WTC11 (cell line): ENCODE results near the gene SDHAF2. TPM values are rescaled to one million over a fixed set of nuclear protein-coding genes. Genes with fewer than 3 reads are reported as not detected.

ENCODE experiments used
- ATAC-seq: fragments of 200-7000 bp; cut with Tn5 transposase; 2 replicates; pipeline ENCODE4 v1.10.0; 2021; ENCODE audit warnings: mild to moderate bottlenecking, moderate library complexity
- Bru-seq: library from RNA; stranded (reverse); fragments of 400-500 nt; gene quantifications from one replicate; lab custom pipeline; 2021; lab: Mats Ljungman, UMichigan
- CTCF ChIA-PET: fragments of 300-600 bp; sonication (Branson Sonifier 250); formaldehyde crosslinking; loops from one replicate; lab custom pipeline; 2021; ENCODE audit warnings: antibody characterized with exemption; lab: Charles Lee
- POLR2A ChIA-PET: fragments of 350-600 bp; sonication (Branson Sonifier 250); formaldehyde crosslinking; loops from one replicate; lab custom pipeline; 2021; ENCODE audit warnings: antibody characterized with exemption; lab: Charles Lee
- DNase-seq: peaks from one replicate; pipeline ENCODE4 v3.0.0; 2021; ENCODE audit warnings: low spot score
- H3K27ac Mint-ChIP-seq: 2 replicates; pipeline ENCODE4 v1.8.0; 2021; ENCODE audit warnings: mixed read lengths
- H3K27me3 Mint-ChIP-seq: 2 replicates; pipeline ENCODE4 v1.8.0; 2021; ENCODE audit warnings: low read depth, mild to moderate bottlenecking, moderate library complexity, mixed read lengths
- H3K36me3 Mint-ChIP-seq: 2 replicates; pipeline ENCODE4 v1.8.0; 2021; ENCODE audit warnings: mixed read lengths
- H3K4me1 Mint-ChIP-seq: 2 replicates; pipeline ENCODE4 v1.8.0; 2022; ENCODE audit warnings: mixed read lengths
- H3K4me3 Mint-ChIP-seq: 2 replicates; pipeline ENCODE4 v1.8.0; 2021; ENCODE audit warnings: mild to moderate bottlenecking, moderate library complexity, mixed read lengths
- H3K9me3 Mint-ChIP-seq: 2 replicates; pipeline ENCODE4 v1.8.0; 2021; ENCODE audit warnings: mixed read lengths
- ATF1 ChIP-seq: sonication (generic); formaldehyde crosslinking; IDR thresholded peaks from 2 replicates; pipeline ENCODE4 v1.8.1; 2023; ENCODE audit warnings: mild to moderate bottlenecking, moderate library complexity, missing genetic modification reagents
- CBFB ChIP-seq: sonication (generic); formaldehyde crosslinking; IDR thresholded peaks from 2 replicates; pipeline ENCODE4 v1.8.1; 2022; ENCODE audit warnings: mild to moderate bottlenecking, low read depth, missing genetic modification reagents
- CREM ChIP-seq: sonication (generic); formaldehyde crosslinking; IDR thresholded peaks from 2 replicates; pipeline ENCODE4 v1.8.1; 2022; ENCODE audit warnings: mild to moderate bottlenecking, missing genetic modification reagents, moderate library complexity
- E2F5 ChIP-seq: sonication (generic); formaldehyde crosslinking; IDR thresholded peaks from 2 replicates; pipeline ENCODE4 v1.8.1; 2022; ENCODE audit warnings: mild to moderate bottlenecking, moderate library complexity, missing genetic modification reagents
- EMX1 ChIP-seq: fragments of 250-450 bp; sonication (Bioruptor Pico); IDR thresholded peaks from 2 replicates; pipeline ENCODE4 v1.8.0; 2021; ENCODE audit warnings: mild to moderate bottlenecking
- FOXJ3 ChIP-seq: sonication (generic); formaldehyde crosslinking; IDR thresholded peaks from 2 replicates; pipeline ENCODE4 v1.9.0; 2021; ENCODE audit warnings: missing genetic modification reagents, mild to moderate bottlenecking, borderline replicate concordance
- IRF1 ChIP-seq: sonication (generic); formaldehyde crosslinking; IDR thresholded peaks from 2 replicates; pipeline ENCODE4 v1.8.0; 2023; ENCODE audit warnings: missing genetic modification reagents
- JAZF1 ChIP-seq: fragments of 250-450 bp; sonication (Bioruptor Pico); IDR thresholded peaks from 2 replicates; pipeline ENCODE4 v1.9.0; 2021; ENCODE audit warnings: moderate library complexity, mild to moderate bottlenecking, inconsistent platforms
- MXD4 ChIP-seq: fragments of 250-450 bp; sonication (Bioruptor Pico); IDR thresholded peaks from 2 replicates; pipeline ENCODE4 v1.8.0; 2021; ENCODE audit warnings: mild to moderate bottlenecking, moderate library complexity, borderline replicate concordance
- NFATC4 ChIP-seq: fragments of 250-450 bp; sonication (Bioruptor Pico); IDR thresholded peaks from 2 replicates; pipeline ENCODE4 v1.9.0; 2021; ENCODE audit warnings: mild to moderate bottlenecking
- NR2C2 ChIP-seq: sonication (generic); formaldehyde crosslinking; IDR thresholded peaks from 2 replicates; pipeline ENCODE4 v1.8.0; 2022; ENCODE audit warnings: mild to moderate bottlenecking, missing genetic modification reagents
- PREB ChIP-seq: sonication (generic); formaldehyde crosslinking; IDR thresholded peaks from 2 replicates; pipeline ENCODE4 v1.8.1; 2022; ENCODE audit warnings: mild to moderate bottlenecking, missing genetic modification reagents, moderate library complexity, borderline replicate concordance
- RORB ChIP-seq: fragments of 250-450 bp; sonication (Bioruptor Pico); IDR thresholded peaks from 2 replicates; pipeline ENCODE4 v1.9.0; 2021; ENCODE audit warnings: mild to moderate bottlenecking
- SMAD4 ChIP-seq: sonication (generic); formaldehyde crosslinking; IDR thresholded peaks from 2 replicates; pipeline ENCODE4 v1.8.0; 2022; ENCODE audit warnings: mild to moderate bottlenecking, missing genetic modification reagents
- SOX15 ChIP-seq: fragments of 250-450 bp; sonication (Bioruptor Pico); IDR thresholded peaks from 2 replicates; pipeline ENCODE4 v1.9.0; 2021; ENCODE audit warnings: mild to moderate bottlenecking
- SP1 ChIP-seq: sonication (generic); formaldehyde crosslinking; conservative IDR thresholded peaks from 2 replicates; pipeline ENCODE4 v1.8.1; 2022; ENCODE audit warnings: missing genetic modification reagents
- ZNF138 ChIP-seq: sonication (generic); formaldehyde crosslinking; conservative IDR thresholded peaks from 2 replicates; pipeline ENCODE4 v1.8.1; 2022; ENCODE audit warnings: mild to moderate bottlenecking, moderate library complexity, missing genetic modification reagents
- ZNF232 ChIP-seq: sonication (generic); formaldehyde crosslinking; IDR thresholded peaks from 2 replicates; pipeline ENCODE4 v1.8.0; 2022; ENCODE audit warnings: mild to moderate bottlenecking, missing genetic modification reagents
- ZNF263 ChIP-seq: sonication (generic); formaldehyde crosslinking; IDR thresholded peaks from 2 replicates; pipeline ENCODE4 v1.8.1; 2022; ENCODE audit warnings: low read depth, mild to moderate bottlenecking, moderate library complexity, missing genetic modification reagents
- ZNF396 ChIP-seq: fragments of 250-450 bp; sonication (Bioruptor Pico); IDR thresholded peaks from 2 replicates; pipeline ENCODE4 v1.8.0; 2021; ENCODE audit warnings: mild to moderate bottlenecking, moderate library complexity, borderline replicate concordance
- long read RNA-seq, 3 experiments: library from RNA in 1 of 3; library from capped mRNA in 1 of 3; library from polyadenylated mRNA in 1 of 3; unstranded in 2 of 3; stranded (forward) in 1 of 3; transcript quantifications; one replicate each; pipeline ENCODE4 v2.0.0, GENCODE V29; 2021
- total RNA-seq: library from RNA; stranded (reverse); gene quantifications from 3 replicates; pipeline ENCODE4 v1.2.3, GENCODE V29; 2021
- TF ChIP-seq, protein P1 (sequence below): sonication (generic); formaldehyde crosslinking; IDR thresholded peaks from 2 replicates; pipeline ENCODE4 v1.8.1; 2022; ENCODE audit warnings: low read depth, mild to moderate bottlenecking, moderate library complexity, missing genetic modification reagents, borderline replicate concordance
- TF ChIP-seq, protein P2 (sequence below): sonication (generic); formaldehyde crosslinking; IDR thresholded peaks from 2 replicates; pipeline ENCODE4 v1.8.1; 2022; ENCODE audit warnings: missing genetic modification reagents, borderline replicate concordance
- TF ChIP-seq, protein P3 (sequence below): sonication (generic); formaldehyde crosslinking; IDR thresholded peaks from 2 replicates; pipeline ENCODE4 v1.8.1; 2023; ENCODE audit warnings: mild to moderate bottlenecking, missing genetic modification reagents, borderline replicate concordance

SDHAF2 gene
- total RNA-seq: 36.2 to 36.8 TPM (median 36.5 TPM) in 3 replicates
- Bru-seq, nascent RNA: percentile 89 among the genes with signal in this experiment
- long read RNA-seq, experiment 1, transcript SDHAF2-206 (2 exons, 835 nt): minor isoform, 9 of 140 reads
- long read RNA-seq, experiment 1, transcript SDHAF2-207 (5 exons, 1,077 nt): minor isoform, 9 of 140 reads
- long read RNA-seq, experiment 1, transcript SDHAF2-201 (4 exons, 2,033 nt): major isoform, 118 of 140 reads
- long read RNA-seq, experiment 1, partial matches to known transcripts: 0 of 140 reads
- long read RNA-seq, experiment 1, other reads (novel, unspliced or antisense): 4 of 140 reads
- long read RNA-seq, experiment 2, transcript SDHAF2-201 (4 exons, 2,033 nt): major isoform, 17 of 34 reads
- long read RNA-seq, experiment 2, partial matches to known transcripts: 15 of 34 reads
- long read RNA-seq, experiment 2, other reads (novel, unspliced or antisense): 0 of 34 reads
- long read RNA-seq, experiment 3, transcript SDHAF2-201 (4 exons, 2,033 nt): major isoform, 341 of 417 reads
- long read RNA-seq, experiment 3, transcript SDHAF2-207 (5 exons, 1,077 nt): minor isoform, 28 of 417 reads
- long read RNA-seq, experiment 3, transcript SDHAF2-206 (2 exons, 835 nt): minor isoform, 41 of 417 reads
- long read RNA-seq, experiment 3, partial matches to known transcripts: 0 of 417 reads
- long read RNA-seq, experiment 3, other reads (novel, unspliced or antisense): 6 of 417 reads

DNA sequence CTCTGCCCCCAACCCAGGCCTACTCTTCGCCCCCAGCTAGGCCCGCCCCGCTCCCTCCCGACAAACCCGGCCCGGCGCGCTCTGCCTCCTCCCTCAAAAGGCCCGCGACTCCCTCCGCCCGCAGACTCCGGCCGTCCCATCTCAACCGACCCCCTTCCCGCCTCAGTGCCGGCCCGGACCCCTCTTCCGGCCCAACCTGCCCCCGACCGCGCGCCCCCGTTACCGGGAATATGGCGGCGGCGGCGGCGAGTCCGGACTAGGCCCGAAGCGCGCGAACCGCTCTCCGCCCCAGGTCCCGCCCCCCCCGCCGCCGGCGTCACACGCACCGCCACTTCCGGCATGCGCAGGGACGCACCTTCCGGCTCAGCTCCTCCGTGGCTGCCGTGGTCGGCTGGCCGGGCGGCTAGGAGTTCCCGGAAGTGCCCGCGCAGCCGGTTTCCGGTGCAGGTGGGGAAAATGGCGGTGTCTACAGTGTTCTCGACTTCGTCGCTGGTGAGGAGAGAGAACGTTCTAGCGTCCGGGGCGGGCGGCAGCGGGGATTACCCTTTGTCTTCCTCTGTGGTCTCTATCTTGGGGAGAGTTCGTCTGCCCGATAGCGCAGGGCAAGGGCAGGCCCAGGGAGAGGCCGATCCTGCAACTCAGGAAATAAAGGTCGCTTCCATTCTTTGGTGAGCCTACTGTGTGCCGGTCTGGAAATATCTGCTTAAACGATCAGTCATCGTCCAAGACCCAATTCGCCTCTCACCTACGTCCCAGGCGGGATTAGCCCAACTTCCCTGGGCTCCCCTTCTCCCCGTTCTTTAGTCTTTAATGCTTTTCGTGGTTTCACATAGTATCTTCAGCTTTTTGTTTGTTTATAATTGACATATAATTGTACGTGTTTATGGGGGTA lies at the start of gene SDHAF2, which contains the start of gene CPSF7:
Gene SDHAF2 (plus strand): TSS at position 434 of the 892 bp plus-strand sequence. CDS start 23 bp downstream, at position 457.
Gene CPSF7 (minus strand): TSS at position 285 of the 892 bp plus-strand sequence. CDS start 740 bp downstream, outside the sequence.
- POLR2A ChIA-PET: interaction anchor here (0.5 to 1.8 kb wide), 10 partner anchors 9 to 148 kb away, joined by 3 to 15 read pairs (median 4); partner anchors contain the start of genes CYB561A3, TMEM138 and TMEM216
- TF ChIP-seq NR2C2 (CRISPR knock-in tag) (no peak), ZNF138 (CRISPR knock-in tag) (no peak), IRF1 (CRISPR knock-in tag) (no peak), CBFB (CRISPR knock-in tag) (no peak), PREB (CRISPR knock-in tag) (peak; percentile 58; the same call in 1 of the 2 replicates), JAZF1 (CRISPR knock-in tag) (no peak), ATF1 (CRISPR knock-in tag) (no peak), ZNF396 (CRISPR knock-in tag) (no peak), ZNF232 (CRISPR knock-in tag) (peak; percentile 67; the same call in 1 of the 2 replicates), ZNF263 (CRISPR knock-in tag) (no peak), CREM (CRISPR knock-in tag) (peak; percentile 83), RORB (CRISPR knock-in tag) (no peak), FOXJ3 (CRISPR knock-in tag) (no peak), SOX15 (CRISPR knock-in tag) (no peak), EMX1 (no peak), SMAD4 (CRISPR knock-in tag) (peak; percentile 43; the same call in 1 of the 2 replicates), E2F5 (peak; percentile 96; the same call in 1 of the 2 replicates), MXD4 (CRISPR knock-in tag) (no peak), SP1 (CRISPR knock-in tag) (peak; percentile 85; the same call in 1 of the 2 replicates), NFATC4 (no peak)
- TF ChIP-seq, protein P1, sequence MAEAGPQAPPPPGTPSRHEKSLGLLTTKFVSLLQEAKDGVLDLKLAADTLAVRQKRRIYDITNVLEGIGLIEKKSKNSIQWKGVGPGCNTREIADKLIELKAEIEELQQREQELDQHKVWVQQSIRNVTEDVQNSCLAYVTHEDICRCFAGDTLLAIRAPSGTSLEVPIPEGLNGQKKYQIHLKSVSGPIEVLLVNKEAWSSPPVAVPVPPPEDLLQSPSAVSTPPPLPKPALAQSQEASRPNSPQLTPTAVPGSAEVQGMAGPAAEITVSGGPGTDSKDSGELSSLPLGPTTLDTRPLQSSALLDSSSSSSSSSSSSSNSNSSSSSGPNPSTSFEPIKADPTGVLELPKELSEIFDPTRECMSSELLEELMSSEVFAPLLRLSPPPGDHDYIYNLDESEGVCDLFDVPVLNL (CRISPR knock-in tag): peak; percentile 91
- TF ChIP-seq, protein P2, sequence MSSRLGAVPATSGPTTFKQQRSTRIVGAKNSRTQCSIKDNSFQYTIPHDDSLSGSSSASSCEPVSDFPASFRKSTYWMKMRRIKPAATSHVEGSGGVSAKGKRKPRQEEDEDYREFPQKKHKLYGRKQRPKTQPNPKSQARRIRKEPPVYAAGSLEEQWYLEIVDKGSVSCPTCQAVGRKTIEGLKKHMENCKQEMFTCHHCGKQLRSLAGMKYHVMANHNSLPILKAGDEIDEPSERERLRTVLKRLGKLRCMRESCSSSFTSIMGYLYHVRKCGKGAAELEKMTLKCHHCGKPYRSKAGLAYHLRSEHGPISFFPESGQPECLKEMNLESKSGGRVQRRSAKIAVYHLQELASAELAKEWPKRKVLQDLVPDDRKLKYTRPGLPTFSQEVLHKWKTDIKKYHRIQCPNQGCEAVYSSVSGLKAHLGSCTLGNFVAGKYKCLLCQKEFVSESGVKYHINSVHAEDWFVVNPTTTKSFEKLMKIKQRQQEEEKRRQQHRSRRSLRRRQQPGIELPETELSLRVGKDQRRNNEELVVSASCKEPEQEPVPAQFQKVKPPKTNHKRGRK (CRISPR knock-in tag): no peak
- TF ChIP-seq, protein P3, sequence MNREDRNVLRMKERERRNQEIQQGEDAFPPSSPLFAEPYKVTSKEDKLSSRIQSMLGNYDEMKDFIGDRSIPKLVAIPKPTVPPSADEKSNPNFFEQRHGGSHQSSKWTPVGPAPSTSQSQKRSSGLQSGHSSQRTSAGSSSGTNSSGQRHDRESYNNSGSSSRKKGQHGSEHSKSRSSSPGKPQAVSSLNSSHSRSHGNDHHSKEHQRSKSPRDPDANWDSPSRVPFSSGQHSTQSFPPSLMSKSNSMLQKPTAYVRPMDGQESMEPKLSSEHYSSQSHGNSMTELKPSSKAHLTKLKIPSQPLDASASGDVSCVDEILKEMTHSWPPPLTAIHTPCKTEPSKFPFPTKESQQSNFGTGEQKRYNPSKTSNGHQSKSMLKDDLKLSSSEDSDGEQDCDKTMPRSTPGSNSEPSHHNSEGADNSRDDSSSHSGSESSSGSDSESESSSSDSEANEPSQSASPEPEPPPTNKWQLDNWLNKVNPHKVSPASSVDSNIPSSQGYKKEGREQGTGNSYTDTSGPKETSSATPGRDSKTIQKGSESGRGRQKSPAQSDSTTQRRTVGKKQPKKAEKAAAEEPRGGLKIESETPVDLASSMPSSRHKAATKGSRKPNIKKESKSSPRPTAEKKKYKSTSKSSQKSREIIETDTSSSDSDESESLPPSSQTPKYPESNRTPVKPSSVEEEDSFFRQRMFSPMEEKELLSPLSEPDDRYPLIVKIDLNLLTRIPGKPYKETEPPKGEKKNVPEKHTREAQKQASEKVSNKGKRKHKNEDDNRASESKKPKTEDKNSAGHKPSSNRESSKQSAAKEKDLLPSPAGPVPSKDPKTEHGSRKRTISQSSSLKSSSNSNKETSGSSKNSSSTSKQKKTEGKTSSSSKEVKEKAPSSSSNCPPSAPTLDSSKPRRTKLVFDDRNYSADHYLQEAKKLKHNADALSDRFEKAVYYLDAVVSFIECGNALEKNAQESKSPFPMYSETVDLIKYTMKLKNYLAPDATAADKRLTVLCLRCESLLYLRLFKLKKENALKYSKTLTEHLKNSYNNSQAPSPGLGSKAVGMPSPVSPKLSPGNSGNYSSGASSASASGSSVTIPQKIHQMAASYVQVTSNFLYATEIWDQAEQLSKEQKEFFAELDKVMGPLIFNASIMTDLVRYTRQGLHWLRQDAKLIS (CRISPR knock-in tag): no peak

More for the DNA sequence above, at the start of gene SDHAF2, which contains the start of gene CPSF7:
- CTCF ChIA-PET: interaction anchor here (0.6 to 2.1 kb wide), 18 partner anchors 17 to 208 kb away, joined by 3 to 27 read pairs (median 6); partner anchors contain the start of genes CYB561A3, LRRC10B and TMEM216
- Mint-ChIP-seq H3K9me3 (no peaks in the 10 kb centered on the region), H3K27me3 (no peaks in the 10 kb centered on the region), H3K27ac (peak within 1 kb of the TSS; percentile 100), H3K4me1 (peaks cover 20% of the 10 kb centered on the region), H3K36me3 (peaks cover 39% of the 10 kb centered on the region), H3K4me3 (peak within 1 kb of the TSS; percentile 100)
- DNase-seq: peak; percentile 97
- ATAC-seq: peak; percentile 86
